HG03108 (cell line): ENCODE data around the gene MVD.

Experiments used
- ATAC-seq: cut with Tn5 transposase; IDR thresholded peaks from one replicate; pipeline ENCODE4 v1.9.1; 2021; ENCODE audit warnings: moderate library complexity; ENCODE audit not compliant: unreplicated experiment

Gene MVD

DNA sequence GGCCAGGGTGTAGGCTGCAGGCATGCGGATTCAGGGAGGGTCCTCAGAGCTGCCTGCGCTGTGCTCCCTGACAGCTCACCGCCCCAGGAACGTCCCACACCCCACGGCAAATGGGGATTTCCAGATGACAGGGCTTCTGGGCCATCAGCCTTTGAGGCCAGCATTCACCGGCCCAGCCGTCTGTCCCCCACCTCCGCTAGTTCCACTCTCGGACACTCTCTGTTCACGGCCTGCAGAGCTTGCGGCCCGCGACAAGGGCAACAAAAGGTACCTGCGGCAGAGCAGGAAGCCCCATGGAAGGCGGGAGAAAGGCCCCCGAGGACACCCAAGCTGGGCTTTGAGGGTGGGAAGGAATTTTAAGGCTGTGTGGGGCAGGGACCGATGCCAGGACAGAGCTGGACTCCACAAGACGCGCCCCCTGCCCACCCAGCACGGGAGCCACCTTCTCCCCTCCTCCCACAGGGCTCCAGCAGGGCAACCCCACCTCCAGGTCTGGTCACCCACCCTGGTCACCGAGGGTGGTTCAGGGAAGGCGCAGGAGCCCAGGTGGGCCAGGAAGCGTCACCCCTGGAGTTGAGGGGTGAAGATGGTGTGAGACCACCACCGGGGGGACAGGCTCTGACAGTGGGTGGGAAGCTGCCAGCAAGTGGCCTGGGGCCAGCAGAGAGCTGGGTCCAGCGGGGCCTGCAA, 6.5 kb downstream of the MVD start:
- ATAC-seq: no peak

- no peak for ATAC-seq
Measured at GRCh38 chr16:88655733-88656281, 7.1 kb downstream of the MVD start.

- no peak for ATAC-seq
Measured at GRCh38 chr16:88655053-88655732, 7.7 kb downstream of the MVD start.

DNA sequence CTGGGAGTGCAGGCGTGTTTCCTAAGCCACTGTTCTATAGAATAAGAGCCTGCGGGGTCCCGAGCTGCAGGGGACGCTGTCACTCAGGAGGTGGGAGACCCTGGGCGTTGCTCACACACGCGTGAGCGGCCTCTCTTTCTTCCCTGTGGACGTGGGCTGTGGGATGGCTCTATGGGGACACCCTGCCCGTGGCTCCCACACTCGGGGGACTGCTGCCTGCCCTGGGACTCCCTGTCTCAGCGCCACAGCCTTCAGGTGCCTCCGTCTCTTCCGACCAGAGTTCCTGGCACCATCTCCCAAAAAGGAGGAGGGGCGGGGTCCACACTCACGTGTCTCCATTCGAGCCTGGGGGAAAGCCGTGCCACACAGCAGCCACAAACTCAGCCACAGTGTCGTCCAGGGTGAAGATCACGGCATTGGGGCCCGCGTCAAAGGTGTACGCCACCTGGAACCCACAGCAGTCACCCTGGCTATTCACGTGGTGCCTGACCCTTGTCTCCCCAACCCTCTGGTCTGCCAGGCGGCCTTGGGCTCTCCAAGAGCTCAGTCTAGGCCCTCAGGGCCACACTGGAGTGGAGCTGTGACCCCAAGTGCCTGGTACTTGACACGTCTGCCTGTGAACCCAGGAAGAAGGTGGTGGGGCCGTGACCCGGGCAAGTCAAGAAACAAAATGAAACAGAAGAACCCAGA, 8.4 kb downstream of the MVD start:
- ATAC-seq: no peak

DNA sequence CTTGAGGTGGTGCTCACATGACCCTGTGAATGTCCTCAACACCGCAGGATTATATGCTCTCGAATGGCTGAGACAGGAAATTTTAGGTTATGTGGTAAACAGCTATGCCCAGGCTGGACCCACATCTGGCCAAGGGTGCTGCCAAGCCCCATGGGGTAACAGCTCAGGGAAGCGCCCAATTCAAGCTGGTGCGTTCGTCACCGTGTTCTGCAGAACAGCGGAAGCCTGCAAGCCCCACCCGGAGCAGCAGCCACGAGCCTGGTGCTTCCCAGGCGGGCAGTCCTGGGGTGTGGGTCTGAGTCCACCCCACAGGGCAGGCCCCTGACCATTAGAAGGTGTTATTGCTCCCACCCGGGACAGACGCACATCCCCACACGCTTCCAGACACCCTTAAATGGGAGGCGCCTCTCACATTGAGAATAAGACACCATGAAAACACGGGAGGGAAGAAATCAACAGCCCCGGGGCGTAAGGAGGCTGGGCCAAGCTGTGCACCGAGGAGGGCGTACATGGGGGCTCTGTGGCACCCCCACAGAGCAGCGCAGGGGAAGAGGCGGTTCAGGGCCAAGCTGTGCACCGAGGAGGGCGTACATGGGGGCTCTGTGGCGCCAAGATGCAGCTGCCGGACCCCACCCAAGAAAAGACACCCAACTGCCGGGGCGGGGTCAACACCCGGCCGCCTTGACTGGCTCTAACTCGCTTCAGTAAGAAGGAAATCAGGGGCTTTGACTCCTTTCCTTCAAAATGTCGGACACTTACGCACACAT, 9.1 kb downstream of the MVD start:
- ATAC-seq: no peak

GRCh38 chr16:88653101-88653500, 9.8 kb downstream of the MVD start:
- ATAC-seq: no peak

DNA sequence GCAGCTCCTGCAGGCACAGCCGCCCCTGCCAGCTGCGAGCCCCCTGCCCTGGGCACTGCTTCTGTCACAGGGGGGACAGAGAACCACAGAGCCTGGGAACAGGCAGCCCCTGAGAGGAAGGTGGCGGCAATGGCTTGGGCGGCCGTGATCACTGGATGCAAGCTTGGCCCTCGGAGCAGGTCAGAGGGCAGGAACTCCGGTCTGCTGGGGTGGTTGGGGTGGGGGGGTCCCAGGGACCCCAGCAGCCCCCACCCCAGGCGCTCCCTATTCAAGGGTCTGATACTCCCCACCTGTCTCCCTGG, 10.2 kb downstream of the MVD start:
- ATAC-seq: no peak

DNA sequence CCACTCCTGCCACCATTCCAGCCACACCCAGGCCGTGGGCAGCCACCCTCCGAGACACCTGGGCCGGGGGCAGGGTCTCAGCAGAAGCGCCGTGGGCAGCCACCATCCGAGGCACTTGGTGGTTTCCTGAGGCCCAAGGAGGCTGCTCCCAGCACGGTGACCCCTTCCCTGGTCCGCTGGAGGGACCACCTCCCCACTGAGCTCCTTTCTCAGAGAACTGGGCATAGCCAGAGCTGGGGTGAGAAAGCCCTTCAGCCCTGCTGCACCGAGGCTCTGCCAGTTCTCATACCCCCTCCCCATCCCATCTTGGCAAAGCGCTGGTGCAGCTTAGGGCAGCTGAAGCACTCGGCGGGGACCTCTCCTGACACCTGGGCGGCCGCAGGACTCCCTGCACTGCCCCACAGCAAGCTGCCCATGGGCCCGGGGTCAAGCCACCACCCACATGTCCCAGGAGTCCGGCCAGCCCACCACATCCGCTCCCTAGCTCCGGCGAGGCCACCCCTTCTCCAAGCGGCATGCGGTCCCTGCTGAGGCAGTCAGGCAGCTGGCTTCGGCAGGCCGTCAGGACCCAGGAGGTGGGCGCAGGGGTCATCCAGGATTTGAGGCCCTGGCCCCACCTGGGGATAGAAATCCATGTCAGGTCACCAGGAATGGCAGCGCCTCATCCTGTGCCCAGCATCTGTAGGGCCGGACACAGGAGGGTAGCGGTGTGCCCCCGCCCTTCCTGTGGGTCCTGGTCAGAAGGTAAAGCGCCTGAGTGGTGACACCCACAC, 10.7 kb downstream of the MVD start:
- no peak for ATAC-seq

DNA sequence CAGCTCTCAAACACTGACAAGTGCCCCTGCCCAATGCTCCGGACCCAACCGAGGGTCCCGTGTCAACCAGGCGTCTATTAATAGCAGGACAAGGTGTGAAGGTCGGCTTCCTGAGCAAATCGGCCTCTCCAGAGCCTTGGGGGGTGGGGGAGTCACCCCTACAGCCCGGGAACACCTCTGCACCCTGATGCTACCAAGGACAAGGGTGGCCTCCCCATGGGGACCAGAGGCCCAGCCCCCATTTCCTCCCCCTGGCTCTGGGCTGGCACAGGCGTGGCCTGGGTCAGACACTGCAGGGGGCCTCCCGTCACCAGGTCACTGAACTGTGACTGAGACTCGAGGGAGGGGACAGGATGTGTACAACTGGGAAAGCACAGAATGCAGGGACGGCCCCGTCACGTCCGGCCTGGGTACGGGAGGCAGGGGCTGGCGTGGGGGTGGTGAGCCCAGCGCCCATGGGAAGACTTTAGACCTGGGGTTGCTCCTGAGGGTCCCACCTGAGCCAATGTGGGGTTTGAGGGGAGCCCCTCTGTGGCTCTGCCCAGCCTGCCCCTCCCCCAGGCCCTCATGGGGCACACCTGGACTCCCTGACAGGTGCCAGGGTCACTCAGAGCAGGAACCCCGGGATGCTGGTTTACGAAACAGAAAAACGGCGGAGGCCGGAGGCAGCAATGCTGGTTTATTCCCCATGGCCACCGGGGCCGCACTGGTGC, 11.5 kb downstream of the MVD start:
- ATAC-seq: peak; percentile 71

GRCh38 chr16:88650749-88651275, 12.1 kb downstream of the MVD start, which contains the start of gene CYBA:
Gene CYBA, minus strand, starts transcription at chr16:88651053. Its CDS starts 40 bp downstream, at chr16:88651013.
- ATAC-seq: peak; percentile 63

DNA sequence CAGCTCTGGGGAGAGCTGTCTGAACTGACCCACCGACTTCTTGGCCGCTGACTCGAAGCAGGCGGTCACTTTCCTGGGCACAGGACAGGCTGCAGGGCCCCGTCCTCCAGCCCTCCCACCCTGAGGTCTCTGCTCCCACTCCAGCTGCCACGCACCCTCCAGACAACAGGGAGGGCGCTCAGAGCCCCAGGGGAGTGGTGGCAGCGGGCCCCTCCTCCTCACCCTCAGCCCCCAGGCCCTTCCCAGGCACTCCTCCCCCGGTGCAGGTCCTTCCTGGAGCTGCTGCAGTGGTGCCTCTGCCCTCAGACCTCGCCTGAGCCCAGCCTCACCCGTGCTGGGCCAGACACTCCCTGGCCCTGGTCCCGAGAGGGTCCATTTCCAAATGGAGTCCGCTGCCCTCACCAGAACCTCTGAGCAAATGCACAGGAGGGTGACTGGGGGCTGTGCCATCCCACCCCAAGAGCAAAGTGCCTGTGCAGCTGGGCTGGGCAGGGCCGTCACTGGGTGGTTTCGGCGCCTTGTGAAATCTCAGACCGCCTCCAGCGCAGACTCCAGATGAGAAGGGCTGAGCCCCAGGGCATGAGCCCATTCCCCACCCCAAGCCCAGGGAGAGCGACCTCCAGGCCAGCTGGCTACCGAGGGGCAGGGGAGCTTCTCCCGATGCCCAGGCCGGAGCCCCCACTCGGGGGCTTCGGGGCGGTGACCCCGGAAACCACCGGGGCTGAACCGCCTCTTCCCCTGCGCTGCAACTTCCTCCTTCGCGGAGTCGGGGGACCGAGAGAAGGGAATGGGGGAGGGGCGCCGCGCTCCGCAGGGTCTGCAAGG, 12.8 kb downstream of the MVD start:
- no peak for ATAC-seq

DNA sequence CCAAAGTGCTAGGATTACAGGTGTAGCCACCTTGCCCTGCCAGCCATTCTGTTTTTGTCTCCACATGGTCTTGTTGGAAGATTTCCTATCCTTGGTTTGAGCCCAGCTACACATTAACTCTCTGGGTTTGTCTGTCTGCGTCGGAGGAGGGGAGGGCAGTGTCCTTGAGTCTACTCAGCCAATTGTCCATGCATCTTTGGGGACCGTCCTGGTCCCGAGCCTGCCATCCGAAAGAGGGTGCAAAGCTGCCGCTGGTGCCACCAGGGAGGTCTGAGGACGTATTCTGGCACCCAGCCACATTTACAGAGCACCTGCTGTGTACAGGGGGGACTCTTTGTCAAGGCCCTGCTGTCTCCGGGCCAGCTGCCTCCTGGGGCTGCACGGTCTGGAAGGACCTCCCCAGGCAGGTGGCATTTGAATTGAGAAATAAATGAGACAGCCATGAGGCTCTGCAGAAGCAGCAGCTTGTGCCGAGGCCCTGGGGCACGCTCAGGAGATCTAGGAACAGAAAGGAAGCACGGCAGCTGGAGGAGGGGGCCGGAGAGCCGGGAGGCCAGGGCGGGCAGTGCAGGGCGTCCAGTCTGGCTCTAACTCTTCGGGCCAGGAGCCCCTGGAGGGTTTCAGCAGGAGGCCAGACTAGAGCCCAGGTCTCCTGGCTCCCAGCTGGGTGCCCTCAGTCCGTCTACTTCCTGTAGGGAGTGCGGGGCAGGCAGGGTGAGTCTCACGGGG, 13.5 kb downstream of the MVD start:
- ATAC-seq: no peak

- ATAC-seq: no peak
Measured at GRCh38 chr16:88647178-88648070, 15.5 kb downstream of the MVD start.

DNA sequence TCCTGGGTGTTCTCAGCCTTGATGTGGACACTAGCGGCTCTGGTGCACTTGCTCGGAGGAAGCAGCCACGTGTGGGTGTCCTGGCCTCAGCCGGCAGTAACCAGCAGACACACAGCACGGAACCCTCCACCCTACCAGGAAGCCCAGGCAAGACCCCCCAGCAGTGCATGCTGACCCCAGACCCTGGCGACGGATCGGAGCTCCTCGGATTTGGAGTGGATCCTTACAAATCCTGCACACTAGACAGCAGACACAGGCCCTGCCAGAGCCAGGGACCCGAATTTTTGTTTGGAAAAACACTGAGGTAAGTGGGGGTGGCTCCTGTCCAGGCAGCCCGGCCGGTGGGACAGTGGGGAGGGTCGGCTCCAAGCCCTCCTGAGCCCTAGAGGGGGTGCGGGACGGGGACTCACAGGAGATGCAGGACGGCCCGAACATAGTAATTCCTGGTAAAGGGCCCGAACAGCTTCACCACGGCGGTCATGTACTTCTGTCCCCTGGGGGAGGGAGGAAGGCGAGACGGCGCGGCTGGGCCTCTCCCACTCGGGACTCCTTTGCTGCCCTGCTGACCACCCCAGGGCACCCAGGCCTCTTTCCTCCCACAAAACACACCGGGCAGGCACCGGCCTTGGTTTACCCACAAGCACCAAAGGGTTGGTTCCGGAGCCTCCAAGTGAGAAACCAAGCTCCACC, 16.4 kb downstream of the MVD start:
- no peak for ATAC-seq

DNA sequence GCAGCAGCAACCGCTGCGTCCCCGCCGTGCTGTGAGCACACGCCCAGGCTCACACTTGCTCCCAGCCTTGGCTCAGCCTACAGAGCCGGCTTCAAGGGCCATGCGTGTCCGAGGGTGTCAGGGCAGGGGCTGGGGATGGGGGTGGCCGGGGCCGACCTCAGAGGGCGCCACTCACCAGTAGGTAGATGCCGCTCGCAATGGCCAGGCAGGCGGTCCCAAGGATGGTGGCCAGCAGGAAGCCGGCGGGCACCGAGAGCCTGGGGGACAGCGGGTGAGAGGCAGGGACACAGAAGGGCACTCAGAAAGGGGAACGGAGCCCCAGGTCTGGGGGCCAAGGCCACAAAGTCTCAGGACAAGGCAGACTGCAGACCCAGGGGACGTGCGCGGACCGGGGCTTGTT, 16.9 kb downstream of the MVD start:
- no peak for ATAC-seq

GRCh38 chr16:88645455-88645854, 17.4 kb downstream of the MVD start:
- ATAC-seq: no peak

DNA sequence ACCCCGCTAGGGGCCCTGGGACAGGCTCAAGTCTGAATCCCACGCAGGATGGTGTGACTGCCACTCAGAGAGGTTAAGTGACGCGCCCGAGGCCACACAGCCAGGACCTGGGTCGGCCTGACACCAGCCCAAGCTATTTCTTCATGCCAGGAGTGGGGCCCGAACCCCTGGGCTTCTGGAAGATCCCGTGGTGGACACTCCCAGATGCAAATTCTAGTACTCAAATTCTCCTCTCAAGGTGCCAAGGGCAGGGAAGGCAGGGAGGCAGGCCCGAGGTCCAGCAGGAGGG, 19.3 kb downstream of the MVD start:
- no peak for ATAC-seq
